GM10248 (cell line): ENCODE data around the gene KLHL24.

ENCODE experiments used
- CTCF ChIA-PET: fragments of 300-600 bp; sonication (Branson Sonifier 250); formaldehyde crosslinking; extraction: SDS; loops from one replicate; lab custom pipeline; 2021; ENCODE audit warnings: antibody characterized with exemption; lab: Yijun Ruan, JAX
- POLR2A ChIA-PET: fragments of 350-650 bp; sonication (Branson Sonifier 250); formaldehyde crosslinking; extraction: SDS; loops from one replicate; lab custom pipeline; 2020; ENCODE audit warnings: antibody characterized with exemption; lab: Yijun Ruan, JAX
- DNase-seq: peaks from one replicate; pipeline ENCODE4 v3.0.0; 2012; ENCODE audit errors: extremely low spot score
- CTCF ChIP-seq: IDR thresholded peaks from 2 replicates; pipeline ENCODE4 v1.5.1; 2012; ENCODE audit warnings: mild to moderate bottlenecking, low read depth; ENCODE audit errors: extremely low read depth, missing control alignments, control extremely low read depth

The KLHL24 gene

GRCh38 chr3:183635431-183636220 lies at the start of gene KLHL24:
TSS of gene KLHL24 (plus strand) at chr3:183635623. CDS start at chr3:183650357, 14,734 bp downstream.
- ChIA-PET POLR2A (interaction anchor here (0.7 to 0.9 kb wide), 2 partner anchors 55 to 154 kb away, joined by 3 to 4 read pairs; no protein-coding TSS in a partner anchor), CTCF (interaction anchor here (1.2 to 1.8 kb wide), 4 partner anchors 10 to 149 kb away, joined by 3 to 7 read pairs (median 4); no protein-coding TSS in a partner anchor)
- no peak for TF ChIP-seq CTCF
- DNase-seq: peak; percentile 93

GRCh38 chr3:183586477-183586876 lies 48.9 kb upstream of the KLHL24 start:
- ChIA-PET CTCF (no interaction called here), POLR2A (no interaction called here)
- no peak for TF ChIP-seq CTCF
- DNase-seq: no peak

- TF ChIP-seq CTCF: no peak
- POLR2A ChIA-PET: no interaction called here
- CTCF ChIA-PET: no interaction called here
- no peak for DNase-seq
Measured at GRCh38 chr3:183587336-183587735, 48.1 kb upstream of the KLHL24 start.

- no peak for TF ChIP-seq CTCF
- ChIA-PET POLR2A (no interaction called here), CTCF (interaction anchor here (1.0 to 4.6 kb wide), 5 partner anchors 8 to 60 kb away, joined by 3 to 26 read pairs (median 3); no protein-coding TSS in a partner anchor)
- no peak for DNase-seq
Measured at GRCh38 chr3:183590442-183590841, 45.0 kb upstream of the KLHL24 start.

GRCh38 chr3:183591881-183592521 lies 43.4 kb upstream of the KLHL24 start:
- CTCF ChIA-PET: interaction anchor here (0.7 to 4.6 kb wide), 19 partner anchors 10 to 304 kb away, joined by 3 to 26 read pairs (median 3); no protein-coding TSS in a partner anchor
- peak; percentile 69 for DNase-seq
- TF ChIP-seq CTCF: peak; percentile 24
- POLR2A ChIA-PET: no interaction called here

- no peak for TF ChIP-seq CTCF
- POLR2A ChIA-PET: no interaction called here
- CTCF ChIA-PET: interaction anchor here (0.7 to 4.6 kb wide), 6 partner anchors 11 to 33 kb away, joined by 3 to 26 read pairs (median 4); no protein-coding TSS in a partner anchor
- no peak for DNase-seq
Measured at GRCh38 chr3:183592821-183593220, 42.6 kb upstream of the KLHL24 start.
